ENCODE data around the gene WDR73. TPM values are rescaled to one million over a fixed set of nuclear protein-coding genes. Genes with fewer than 3 reads are reported as not detected.

Gene WDR73
- total and polyA plus RNA-seq, 10 of the 15 experiments (the other 5 are each of a cell fraction or from before 2014, with no cell fraction given), result 4.4 to 25.6 (median 16.3) TPM

GRCh38 chr15:84696757-84697156 is 42.7 kb upstream of the WDR73 start:
- H3K9ac ChIP-seq (ENCODE audit: control insufficient read depth, insufficient read depth, low read length), result no peak overlapping the region
- no peak overlapping the region for H2AFZ ChIP-seq (ENCODE audit: control insufficient read depth, low read depth, low read length)
- ChIA-PET CTCF (interaction anchor here (0.6 to 1.8 kb wide), 2 partner anchors 37 to 42 kb away, joined by 3 read pairs; no protein-coding TSS in a partner anchor), SMC1A (ENCODE audit: uncharacterized antibody, unreplicated experiment) (interaction anchor here (1.1 to 1.9 kb wide), 4 partner anchors 10 to 66 kb away, joined by 3 to 10 read pairs (median 4); no protein-coding TSS in a partner anchor), RAD21 (ENCODE audit: unreplicated experiment) (no interaction called here), POLR2A (interaction anchor here (0.7 to 0.9 kb wide), 3 partner anchors 8 to 1023 kb away, joined by 3 to 5 read pairs (median 4); no protein-coding TSS in a partner anchor)
- H3K79me2 ChIP-seq (ENCODE audit: control insufficient read depth, insufficient read depth, low read length), result peaks cover 67% of the 10 kb centered on the region
- intact Hi-C loops (cut with micrococcal nuclease; ENCODE audit: unreplicated experiment) (no loop called here), in situ Hi-C loops (cut with MboI) (no loop called here)
- FAIRE-seq (no peak), ATAC-seq (no peak), DNase-seq (ENCODE audit: low read depth, low spot score) (no peak)
- no peak overlapping the region for H3K27ac ChIP-seq (ENCODE audit: control insufficient read depth, insufficient read depth)
- no peaks in the 10 kb centered on the region; the same call in 2 of the 3 replicates for H3K9me3 ChIP-seq (replicated peaks; ENCODE audit: control insufficient read depth, insufficient read depth, low read length)
- no TSS peak for BruUV-seq (replicated peaks)
- 0 out of 2 replicates have a peak, but pooled peaks cover 2% of the 10 kb centered on the region for H4K20me1 ChIP-seq (ENCODE audit: control insufficient read depth, insufficient read depth)
- WGBS (ENCODE audit: insufficient coverage, insufficient replicate concordance, low lambda C conversion rate, missing lambda C conversion rate), result 74% methylated on average over 4 of the region's 4 CpGs
- TF ChIP-seq SUPT20H (IDR thresholded peaks at IDR 0.05; ENCODE audit: borderline replicate concordance, control insufficient read depth, low read depth, low read length) (no peak), ZNF24 (IDR thresholded peaks at IDR 0.05) (no peak), KAT2A (conservative IDR thresholded peaks at IDR 0.05; ENCODE audit: control insufficient read depth, low read depth, low read length) (no peak), CTCF (IDR thresholded peaks at IDR 0.05 in 2 of 3, conservative IDR thresholded peaks at IDR 0.05 in 1 of 3; ENCODE audit: control insufficient read depth in 2 of 3, extremely low read depth in 1 of 3, insufficient read depth in 1 of 3, low read depth in 3 of 3, low read length in 3 of 3) (no peak), CBX5 (IDR thresholded peaks at IDR 0.05; ENCODE audit: low read depth) (no peak), HDAC6 (IDR thresholded peaks at IDR 0.05; ENCODE audit: unreplicated experiment) (no peak), BHLHE40 (IDR thresholded peaks at IDR 0.05; ENCODE audit: borderline replicate concordance in 1 of 2, low read depth in 2 of 2, low read length in 1 of 2) (no peak), RAD21 (IDR thresholded peaks at IDR 0.05; ENCODE audit: insufficient read depth, low read depth, low read length) (no peak), ZZZ3 (IDR thresholded peaks at IDR 0.05; ENCODE audit: control insufficient read depth, insufficient read length, low read depth) (no peak), RELA (IDR thresholded peaks at IDR 0.05; ENCODE audit: borderline replicate concordance, partially characterized antibody) (no peak), MTA3 (IDR thresholded peaks at IDR 0.05; ENCODE audit: borderline replicate concordance, low read length) (no peak), CHD4 (IDR thresholded peaks at IDR 0.05) (no peak), ZNF622 (IDR thresholded peaks at IDR 0.05) (no peak), HCFC1 (IDR thresholded peaks at IDR 0.05; ENCODE audit: low read length) (no peak), PAX5 (IDR thresholded peaks at IDR 0.05; ENCODE audit: borderline replicate concordance, low read depth, low read length) (no peak), CHD2 (IDR thresholded peaks at IDR 0.05; ENCODE audit: borderline replicate concordance, low read depth, low read length) (no peak), ESRRA (IDR thresholded peaks at IDR 0.05; ENCODE audit: low read length) (no peak), CREB1 (IDR thresholded peaks at IDR 0.05; ENCODE audit: low read depth) (no peak)
- TF ChIP-seq, protein P1, sequence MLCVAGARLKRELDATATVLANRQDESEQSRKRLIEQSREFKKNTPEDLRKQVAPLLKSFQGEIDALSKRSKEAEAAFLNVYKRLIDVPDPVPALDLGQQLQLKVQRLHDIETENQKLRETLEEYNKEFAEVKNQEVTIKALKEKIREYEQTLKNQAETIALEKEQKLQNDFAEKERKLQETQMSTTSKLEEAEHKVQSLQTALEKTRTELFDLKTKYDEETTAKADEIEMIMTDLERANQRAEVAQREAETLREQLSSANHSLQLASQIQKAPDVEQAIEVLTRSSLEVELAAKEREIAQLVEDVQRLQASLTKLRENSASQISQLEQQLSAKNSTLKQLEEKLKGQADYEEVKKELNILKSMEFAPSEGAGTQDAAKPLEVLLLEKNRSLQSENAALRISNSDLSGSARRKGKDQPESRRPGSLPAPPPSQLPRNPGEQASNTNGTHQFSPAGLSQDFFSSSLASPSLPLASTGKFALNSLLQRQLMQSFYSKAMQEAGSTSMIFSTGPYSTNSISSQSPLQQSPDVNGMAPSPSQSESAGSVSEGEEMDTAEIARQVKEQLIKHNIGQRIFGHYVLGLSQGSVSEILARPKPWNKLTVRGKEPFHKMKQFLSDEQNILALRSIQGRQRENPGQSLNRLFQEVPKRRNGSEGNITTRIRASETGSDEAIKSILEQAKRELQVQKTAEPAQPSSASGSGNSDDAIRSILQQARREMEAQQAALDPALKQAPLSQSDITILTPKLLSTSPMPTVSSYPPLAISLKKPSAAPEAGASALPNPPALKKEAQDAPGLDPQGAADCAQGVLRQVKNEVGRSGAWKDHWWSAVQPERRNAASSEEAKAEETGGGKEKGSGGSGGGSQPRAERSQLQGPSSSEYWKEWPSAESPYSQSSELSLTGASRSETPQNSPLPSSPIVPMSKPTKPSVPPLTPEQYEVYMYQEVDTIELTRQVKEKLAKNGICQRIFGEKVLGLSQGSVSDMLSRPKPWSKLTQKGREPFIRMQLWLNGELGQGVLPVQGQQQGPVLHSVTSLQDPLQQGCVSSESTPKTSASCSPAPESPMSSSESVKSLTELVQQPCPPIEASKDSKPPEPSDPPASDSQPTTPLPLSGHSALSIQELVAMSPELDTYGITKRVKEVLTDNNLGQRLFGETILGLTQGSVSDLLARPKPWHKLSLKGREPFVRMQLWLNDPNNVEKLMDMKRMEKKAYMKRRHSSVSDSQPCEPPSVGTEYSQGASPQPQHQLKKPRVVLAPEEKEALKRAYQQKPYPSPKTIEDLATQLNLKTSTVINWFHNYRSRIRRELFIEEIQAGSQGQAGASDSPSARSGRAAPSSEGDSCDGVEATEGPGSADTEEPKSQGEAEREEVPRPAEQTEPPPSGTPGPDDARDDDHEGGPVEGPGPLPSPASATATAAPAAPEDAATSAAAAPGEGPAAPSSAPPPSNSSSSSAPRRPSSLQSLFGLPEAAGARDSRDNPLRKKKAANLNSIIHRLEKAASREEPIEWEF (IDR thresholded peaks at IDR 0.05; ENCODE audit: insufficient replicate concordance, low read depth, low read length), result no peak
- H3K4me2 ChIP-seq (ENCODE audit: control insufficient read depth, insufficient read depth), result no peak overlapping the region
- H3K4me3 ChIP-seq, result no peak overlapping the region
- H3K27me3 ChIP-seq (replicated peaks in 1 of 2; ENCODE audit: control insufficient read depth in 2 of 2, insufficient read depth in 2 of 2, low read length in 1 of 2), result no peaks in the 10 kb centered on the region
- H3K36me3 ChIP-seq (ENCODE audit: control insufficient read depth in 2 of 2, insufficient read depth in 2 of 2, low read length in 1 of 2), result peaks cover 0 to 3% of the 10 kb centered on the region in 2 experiments; a peak in 1 of 4 replicates
- H3K4me1 ChIP-seq (ENCODE audit: control insufficient read depth, insufficient read depth, low read length), result no peaks in the 10 kb centered on the region; the same call in 1 of the 2 replicates
